GM19372 (cell line): ENCODE measurements around the gene SGTB.

Experiments used
- ATAC-seq: cut with Tn5 transposase; IDR thresholded peaks from one replicate; pipeline ENCODE4 v1.9.1; 2021; ENCODE audit warnings: mild to moderate bottlenecking, low read depth, moderate library complexity; ENCODE audit not compliant: unreplicated experiment

The SGTB gene

DNA sequence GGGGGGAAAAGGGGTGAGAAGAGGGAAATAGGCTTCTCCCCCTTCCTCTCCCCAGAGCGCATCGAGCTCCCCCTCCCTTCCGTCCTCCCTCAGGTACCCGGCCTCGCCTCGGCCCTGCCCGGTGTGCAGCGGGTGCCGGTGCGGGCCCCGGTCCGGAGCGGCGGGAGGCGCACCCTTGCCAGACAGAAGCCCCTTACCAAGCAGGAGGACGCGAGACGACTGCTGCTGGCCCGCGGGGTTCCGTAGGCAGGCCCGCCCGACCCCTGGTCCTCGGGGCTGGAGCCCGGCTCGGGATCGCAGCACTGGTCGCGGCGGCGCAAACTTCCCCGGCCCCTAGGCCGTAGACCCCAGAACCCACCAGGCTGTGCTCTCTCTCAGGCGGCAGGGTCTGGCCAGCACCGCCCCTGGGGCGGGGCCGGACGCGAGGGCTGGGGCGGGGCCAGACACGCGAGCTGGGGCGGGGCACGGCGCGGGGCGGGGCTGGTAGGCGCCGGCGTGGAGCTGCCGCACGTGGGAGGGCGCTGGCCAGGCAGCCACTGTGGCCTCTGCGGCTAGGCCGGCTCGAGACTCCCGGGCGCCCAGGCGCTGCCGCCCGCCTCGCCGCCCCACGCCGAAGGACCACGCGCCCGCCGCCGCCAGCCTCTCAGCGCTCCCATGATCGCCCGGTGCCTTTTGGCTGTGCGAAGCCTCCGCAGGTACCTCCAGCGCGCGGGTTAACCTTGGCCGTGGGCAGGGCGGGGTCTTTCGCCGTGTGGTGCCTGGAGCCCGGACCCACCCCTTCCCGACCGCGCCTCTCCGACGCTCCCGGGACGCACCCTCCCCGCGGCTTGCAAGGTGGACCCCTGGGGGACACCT lies at the start of gene SGTB, which contains the start of gene NLN:
TSS of gene SGTB (minus strand) at position 390 of the 855 bp plus-strand sequence. CDS start 1,302 bp downstream, outside the sequence.
TSS of gene NLN (plus strand) at position 486 of the 855 bp plus-strand sequence. CDS start at position 655, 169 bp downstream.
- ATAC-seq, result peak; percentile 86

- ATAC-seq, result no peak
These were observed 49.4 kb upstream of the SGTB start for GRCh38 chr5:65771266-65771665.

DNA sequence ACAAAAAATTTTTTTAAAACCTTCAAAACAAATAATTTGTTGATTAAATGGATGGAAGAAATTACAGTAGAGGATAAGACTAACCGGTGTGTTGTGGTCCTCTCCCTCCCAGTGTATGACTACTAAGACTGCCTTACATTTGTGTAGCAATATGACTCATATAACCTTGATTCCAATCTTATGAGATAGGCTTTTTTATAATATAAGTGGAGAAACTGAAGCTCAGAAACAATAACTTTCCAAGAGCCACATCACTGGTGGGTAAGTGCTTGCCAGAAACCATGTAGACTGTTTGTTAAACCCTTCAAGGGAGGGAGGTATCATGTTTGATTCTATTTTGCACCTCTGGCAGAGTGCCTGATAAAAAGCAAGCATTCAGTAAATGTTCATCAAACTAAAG lies 47.6 kb upstream of the SGTB start:
- no peak for ATAC-seq

- no peak for ATAC-seq
These were observed 46.9 kb upstream of the SGTB start for GRCh38 chr5:65768723-65769346.

DNA sequence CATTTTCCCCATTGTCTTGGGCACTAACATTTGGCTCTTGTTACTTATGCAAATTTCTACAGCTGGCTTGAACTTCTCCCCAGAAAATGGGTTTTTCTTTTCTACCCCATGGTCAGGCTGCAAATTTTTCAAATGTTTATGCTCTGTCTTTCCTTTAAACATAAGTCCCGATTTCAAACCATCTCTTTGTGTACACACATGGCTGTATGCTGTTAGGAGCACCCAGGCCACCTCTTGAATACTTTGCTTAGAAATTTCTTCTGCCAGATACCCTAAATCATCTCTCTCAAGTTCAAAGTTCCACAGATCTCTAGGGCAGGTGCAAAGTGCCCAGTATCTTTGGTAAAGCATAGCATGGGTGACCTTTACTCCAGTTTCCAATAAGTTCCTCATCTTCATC lies 45.7 kb upstream of the SGTB start:
- no peak for ATAC-seq

GRCh38 chr5:65766781-65767180 lies 44.9 kb upstream of the SGTB start:
- ATAC-seq, result no peak

- ATAC-seq, result no peak
These were observed 44.3 kb upstream of the SGTB start for GRCh38 chr5:65766175-65766574.

GRCh38 chr5:65765582-65765981 lies 43.7 kb upstream of the SGTB start:
- no peak for ATAC-seq

DNA sequence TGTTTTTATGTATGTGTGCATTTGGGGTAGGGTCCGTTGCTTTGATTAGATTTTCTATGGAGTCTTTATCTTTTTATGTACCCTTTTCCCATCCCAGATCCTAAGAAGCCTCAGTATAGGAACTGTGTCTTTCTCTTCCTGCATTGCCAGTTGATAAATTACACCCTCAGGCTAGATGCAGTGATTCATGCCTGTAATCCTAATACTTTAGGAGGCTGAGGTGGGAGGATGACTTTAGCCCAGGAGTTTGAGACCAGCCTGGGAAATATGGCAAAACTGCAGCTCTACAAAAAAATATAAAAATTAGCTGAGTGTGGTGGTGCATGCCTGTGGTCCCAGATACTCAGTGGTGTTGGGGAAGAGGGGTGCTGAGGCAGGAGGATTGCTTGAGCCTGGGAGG lies 40.3 kb upstream of the SGTB start:
- no peak for ATAC-seq

DNA sequence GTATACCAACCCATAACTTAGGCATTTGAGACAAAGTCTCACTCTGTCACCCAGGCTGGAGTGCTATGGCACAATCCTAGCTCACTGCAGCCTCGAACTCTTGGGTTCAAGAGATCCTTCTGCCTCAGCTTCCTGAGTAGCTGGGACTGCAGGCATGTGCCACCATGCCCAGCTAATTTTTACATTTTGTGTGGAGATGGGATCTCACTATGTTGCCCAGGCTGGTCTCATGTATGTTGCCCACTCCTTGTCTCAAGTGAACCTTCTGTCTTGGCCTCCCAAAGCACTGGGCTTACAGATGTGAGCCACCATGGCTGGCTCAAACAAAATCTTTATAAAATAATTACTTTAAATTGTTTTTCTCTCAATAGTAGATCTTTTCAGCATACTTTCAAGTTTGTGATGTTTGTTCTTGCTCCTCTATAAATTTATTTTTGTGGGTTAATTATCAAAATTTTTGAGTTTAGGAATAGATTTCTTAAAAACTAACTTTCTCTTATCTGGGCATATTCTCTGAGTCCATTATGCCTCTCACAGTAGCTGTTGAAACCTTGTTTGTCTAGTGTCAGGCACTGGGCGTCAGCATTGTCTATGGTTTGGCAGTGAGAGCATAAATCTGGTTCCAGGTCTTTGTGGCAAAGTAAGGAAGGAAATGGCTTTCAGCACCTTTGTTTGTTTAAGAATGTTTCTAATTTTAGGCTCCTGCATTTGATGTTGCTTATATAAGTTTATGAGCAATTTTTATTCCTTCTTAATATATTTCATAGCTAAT lies 38.8 kb upstream of the SGTB start:
- no peak for ATAC-seq

DNA sequence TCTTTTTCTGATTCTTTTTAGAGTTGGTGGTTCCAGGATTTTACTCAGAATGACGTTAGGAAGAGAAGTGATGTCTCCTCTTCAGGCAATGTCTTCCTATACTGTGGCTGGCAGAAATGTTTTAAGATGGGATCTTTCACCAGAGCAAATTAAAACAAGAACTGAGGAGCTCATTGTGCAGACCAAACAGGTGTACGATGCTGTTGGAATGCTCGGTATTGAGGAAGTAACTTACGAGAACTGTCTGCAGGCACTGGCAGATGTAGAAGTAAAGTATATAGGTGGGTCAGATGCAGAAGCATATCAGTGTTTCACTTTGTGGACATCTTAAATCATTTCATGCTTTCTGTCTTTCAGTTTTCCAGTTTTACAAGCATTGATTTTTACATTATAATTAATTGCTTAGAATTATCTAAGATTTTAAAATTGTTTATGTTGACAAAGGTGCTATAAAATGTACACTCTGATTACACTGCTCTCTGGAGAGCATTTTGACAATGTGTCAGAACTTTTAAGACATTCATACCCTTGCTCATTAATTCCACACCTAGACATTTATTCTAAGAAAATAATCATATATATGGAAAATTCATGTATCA lies 36.7 kb upstream of the SGTB start:
- ATAC-seq, result no peak

- no peak for ATAC-seq
These were observed 31.3 kb upstream of the SGTB start for GRCh38 chr5:65753189-65753588.

- ATAC-seq, result no peak
These were observed 29.0 kb upstream of the SGTB start for GRCh38 chr5:65750938-65751337.

DNA sequence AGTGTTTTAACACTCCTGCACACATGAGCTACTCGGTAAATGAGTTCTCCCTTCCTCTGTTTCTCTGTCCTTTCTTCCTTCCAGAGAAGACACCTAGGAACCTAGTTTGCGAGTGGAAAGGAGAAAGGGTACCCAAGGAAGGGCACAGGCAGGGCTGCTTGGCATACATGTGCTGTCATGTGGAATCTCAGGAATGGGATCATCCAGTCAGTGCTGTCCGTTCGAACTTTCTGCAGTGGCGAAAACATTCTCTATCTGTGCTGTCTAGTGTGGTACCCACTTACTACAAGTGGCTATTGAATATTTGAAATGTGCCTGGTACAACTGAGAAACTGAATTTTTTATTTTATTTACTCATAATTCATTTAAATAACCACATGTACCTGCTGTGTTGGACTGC lies 28.0 kb upstream of the SGTB start:
- no peak for ATAC-seq

DNA sequence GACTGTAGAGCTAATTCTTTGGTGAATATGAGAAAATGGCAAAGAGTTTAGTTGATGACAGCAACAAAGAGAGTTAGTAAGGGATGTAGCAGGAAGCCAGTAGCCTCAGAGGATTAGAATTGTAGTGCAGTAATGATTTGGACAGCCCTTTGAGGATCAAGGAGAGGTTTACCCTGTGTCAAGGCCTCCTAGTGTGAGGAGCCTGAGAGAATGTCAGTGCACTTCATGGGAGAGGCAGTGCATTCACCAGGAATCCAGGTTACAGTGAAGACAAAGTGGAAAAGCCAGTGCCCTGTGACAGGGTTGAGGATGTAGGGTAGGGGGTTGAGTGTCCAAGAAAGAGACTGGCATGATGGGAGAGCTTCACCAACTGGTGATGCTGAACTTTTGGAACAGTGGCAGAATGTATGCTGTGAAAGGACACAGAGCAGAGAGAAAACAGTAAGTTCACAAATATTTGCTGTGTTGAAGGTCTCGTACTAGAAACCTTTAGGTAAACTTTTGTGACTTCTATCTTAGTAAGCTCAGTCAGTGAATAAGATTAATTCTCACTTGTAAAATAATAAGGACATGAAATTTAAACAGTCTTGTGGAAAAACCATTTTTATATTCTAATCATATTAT lies 27.4 kb upstream of the SGTB start:
- no peak for ATAC-seq

DNA sequence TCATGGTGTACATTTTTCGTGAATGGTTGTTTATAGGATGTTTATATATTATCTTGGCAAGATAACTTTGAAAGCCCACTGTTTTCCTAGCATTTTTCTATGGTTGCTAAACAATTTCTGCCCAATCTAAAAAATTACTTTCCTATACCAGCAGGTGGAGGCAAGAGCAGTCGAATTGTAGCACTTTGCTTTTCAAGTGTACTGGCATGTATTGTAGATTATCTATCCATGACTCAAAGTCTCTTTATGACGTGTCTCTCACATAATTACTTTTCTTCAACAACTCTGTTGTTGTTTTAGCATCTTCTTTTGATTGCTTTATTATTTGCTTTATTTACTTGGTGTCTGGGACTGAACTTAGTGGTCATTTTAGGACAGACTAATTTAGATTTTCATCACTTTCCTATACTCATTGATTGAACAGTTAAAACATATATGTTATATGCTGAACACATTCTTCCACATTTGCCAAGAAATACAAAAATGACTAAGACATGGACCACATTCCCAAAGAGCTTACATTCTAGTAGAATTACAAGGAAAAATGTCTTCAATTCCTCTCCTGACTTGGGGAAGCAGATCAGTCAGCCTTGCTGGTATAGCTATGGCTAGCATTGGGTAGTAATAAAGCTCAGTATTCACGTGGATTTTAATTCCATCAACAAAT lies 20.8 kb upstream of the SGTB start:
- peak; percentile 79 for ATAC-seq

DNA sequence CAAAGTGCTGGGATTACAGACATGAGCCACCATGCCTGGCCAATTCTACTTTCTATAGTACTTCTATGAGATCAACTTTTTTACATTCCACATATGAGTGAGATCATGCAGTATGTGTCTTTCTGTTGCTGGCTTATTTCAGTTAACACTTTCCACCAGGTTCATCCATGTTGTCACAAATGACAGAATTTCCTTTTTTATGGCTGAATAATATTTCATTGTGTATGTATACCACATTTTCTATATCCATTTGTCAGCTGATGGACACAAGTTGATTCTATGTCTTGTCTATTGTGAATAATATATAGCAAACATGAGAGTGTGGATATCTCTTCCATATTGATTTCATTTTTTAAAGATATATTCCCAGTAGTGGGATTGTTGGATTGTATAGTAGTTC lies 17.3 kb upstream of the SGTB start:
- no peak for ATAC-seq

GRCh38 chr5:65738305-65738704 lies 16.4 kb upstream of the SGTB start:
- ATAC-seq, result no peak

- ATAC-seq, result no peak
These were observed 15.9 kb upstream of the SGTB start for GRCh38 chr5:65737842-65738241.

DNA sequence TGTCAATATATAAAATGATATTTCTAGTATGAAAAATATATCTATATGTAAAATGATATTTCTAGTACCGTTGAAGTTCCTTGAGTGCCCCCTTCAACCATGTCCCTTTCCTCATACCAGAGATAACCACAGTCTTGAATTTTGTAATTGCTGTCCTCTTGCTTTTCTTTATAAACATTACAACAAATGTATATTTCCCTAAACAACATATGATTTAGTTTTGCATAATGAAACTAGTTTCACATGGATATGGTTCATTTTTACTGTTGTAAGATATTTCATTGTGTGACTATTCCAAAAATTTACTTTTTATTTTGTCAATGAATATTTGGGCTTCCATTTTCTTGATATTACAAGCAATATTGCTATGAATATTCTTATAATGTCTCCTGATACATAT lies 14.1 kb upstream of the SGTB start:
- ATAC-seq, result no peak
